Right ventricle myocardium inferior (tissue), 1 donor: ENCODE data around the gene NHS. TPM values are rescaled to one million over a fixed set of nuclear protein-coding genes. Genes with fewer than 3 reads are reported as not detected.
A peak's percentile ranks its signal among the peaks of the same experiment; 100 is the strongest.
"Not testable (repeated sequence)": the region's sequence is repeated elsewhere in the genome, so short reads cannot be mapped to it uniquely, and the experiment has no call there.

Experiments
- ATAC-seq: fragments of 200-7000 bp; cut with Tn5 transposase; one replicate; pipeline ENCODE4 v1.9.1; 2020; ENCODE audit warnings: mild to moderate bottlenecking, moderate library complexity
- DNase-seq: peaks from one replicate; pipeline ENCODE4 v3.0.0; 2021; ENCODE audit errors: missing footprints
- intact Hi-C: fragments of 100-400 bp; cut with DNase I; formaldehyde crosslinking; loops from one replicate; pipeline ENCODE4 v1.11.0; 2022
- total RNA-seq: library from RNA; stranded (reverse); fragmentation: NEBNext Ultra II Directional; extraction: Animal tissue kit (Norgen Biotek cat#: 25700); gene quantifications from one replicate; pipeline ENCODE4 v1.2.1, GENCODE V29; 2021
- donor health status: DM: no; HTN: yes; CAD: no; lungs with severe emphysema.

NHS gene
- total RNA-seq, 1 donor from 2014 or later, result 2.8 TPM

DNA sequence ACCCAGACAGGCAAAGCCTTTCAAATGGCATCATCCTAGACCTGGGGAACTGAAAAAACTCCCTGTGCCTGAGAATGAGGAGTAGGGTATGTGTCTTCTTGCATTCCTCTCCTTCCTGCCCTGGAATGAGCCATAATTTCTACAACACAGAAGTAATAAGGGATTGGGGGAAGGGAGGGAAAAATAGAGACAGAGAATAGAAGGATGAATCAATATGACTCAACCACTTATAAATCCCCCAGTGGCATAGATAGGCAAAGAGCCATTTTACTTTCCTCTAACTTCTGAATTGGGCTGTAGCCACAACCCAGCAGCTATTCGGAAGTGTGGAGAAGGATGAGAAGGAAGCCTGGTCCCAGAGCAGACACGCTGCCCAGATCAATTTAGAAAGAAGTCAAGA lies 99.9 kb downstream of the NHS start:
- DNase-seq (no peak), ATAC-seq (no peak)

DNA sequence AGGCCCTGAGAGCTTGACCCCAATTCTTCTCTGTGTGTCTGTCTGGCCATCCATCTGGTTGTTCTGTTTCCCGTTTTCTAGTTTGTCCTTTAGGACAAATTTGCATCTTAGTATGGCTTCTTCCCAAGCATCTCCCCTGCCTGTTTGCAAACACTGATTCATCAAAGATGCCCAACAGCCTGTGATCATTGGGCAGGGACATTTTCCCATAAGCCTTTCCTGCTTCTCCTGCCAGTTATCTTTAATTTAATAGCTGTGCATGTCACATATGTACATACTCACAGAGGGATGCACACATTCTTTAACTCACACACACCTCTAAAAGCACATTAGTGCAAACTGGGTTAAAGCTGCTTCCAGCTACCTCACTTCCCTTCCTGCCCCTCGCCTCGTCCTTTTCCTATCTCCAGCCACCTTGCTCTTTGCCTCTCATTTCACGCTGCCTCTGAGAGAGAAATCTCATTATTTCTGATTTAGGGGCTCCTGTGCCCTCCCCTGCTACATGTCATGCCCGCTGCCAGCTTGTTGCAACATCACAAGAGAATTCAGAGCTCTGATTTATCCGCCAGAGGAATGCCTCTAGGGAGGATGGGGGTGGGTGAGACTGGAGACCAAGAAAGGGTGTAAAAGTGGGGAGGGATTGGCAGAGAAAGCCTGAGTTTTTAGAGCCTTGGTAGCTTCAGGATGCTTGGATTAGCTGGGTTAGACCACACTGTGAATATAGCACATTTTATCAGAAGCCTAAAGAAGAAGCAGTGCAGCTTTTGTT lies 100.6 kb downstream of the NHS start:
- ATAC-seq (no peak), DNase-seq (no peak)
- intact Hi-C loops, result no loop called here

More for the DNA sequence above, 99.9 kb downstream of the NHS start:
- intact Hi-C loops, result no loop called here

DNA sequence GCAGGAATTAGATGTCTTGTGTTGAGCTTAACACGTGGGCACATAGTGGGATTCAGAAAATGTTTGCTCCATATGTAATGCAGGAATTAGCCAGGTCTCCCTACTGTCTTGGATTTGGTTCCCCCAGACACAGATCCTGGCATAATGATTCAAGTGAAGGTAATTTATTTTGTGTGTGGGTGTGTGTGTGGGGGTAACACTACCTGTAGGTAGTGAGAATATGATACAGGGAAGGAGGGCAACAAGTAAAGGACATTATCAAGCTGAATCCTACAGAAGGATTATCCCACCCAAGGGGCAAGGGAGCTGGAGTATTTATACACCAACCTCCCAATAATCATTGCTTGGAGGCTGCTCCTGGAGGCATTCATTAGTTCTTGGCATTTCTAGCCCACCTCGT lies 101.4 kb downstream of the NHS start:
- DNase-seq (no peak), ATAC-seq (no peak)
- intact Hi-C loops, result no loop called here

DNA sequence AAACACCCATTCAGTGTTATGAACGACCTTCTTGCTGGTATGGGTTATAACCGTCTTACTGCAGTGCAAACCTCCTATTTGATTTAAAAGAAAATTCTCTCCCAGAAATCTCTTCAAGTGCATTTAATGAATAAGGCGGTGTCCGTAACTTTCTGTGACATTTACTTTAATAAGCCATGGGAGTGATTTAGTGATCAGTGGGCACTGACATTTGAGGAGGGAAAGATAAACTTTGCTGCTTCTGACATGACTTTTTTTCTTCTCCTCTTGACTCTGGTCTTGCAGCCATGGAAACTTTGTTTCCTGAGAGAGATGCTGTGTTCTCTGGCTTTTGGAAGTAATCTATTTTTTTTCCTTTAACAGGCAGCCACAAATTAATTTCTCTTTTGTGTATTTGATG lies 106.1 kb downstream of the NHS start:
- DNase-seq (no peak), ATAC-seq (no peak)
- intact Hi-C loops, result no loop called here

DNA sequence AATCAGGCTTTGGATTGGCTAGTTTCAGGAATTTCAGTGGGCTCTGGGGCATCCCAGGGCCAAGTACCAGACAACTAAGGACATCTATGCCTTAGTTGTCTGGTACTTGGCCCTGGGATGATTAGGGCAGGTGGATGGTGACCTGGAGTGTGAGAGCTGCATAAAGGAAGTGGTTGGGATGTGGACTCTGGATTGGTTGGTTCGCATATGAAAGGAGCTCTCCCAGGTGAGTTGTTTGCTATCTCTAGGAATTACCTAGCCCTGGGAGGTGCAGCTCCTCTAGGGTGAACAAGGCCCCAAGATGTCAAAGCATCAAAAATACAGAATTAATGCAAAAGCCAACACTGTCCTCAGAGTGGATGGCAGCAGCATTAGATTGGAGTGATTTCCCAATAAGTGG lies 109.6 kb downstream of the NHS start:
- no peak for ATAC-seq
- no peak for DNase-seq
- intact Hi-C loops, result no loop called here

DNA sequence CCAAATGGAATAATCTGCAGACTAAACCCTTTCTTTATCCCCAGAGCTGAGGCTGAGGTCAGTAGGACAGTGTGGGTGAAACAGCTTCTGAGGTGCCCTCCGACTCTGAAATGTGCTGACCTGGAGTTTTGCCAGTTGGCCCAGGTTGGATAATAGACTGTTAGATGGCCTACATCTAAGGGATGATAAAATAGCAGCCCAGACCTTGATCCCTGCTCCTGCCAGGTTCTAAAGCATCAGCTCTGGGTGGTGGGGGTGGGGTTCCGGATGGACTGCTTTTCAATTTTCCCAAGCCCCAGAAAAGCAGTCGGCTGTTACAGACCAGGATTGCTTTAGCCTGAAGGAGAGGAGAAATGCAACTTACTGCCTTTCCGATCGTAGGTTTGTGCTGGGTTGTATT lies 110.4 kb downstream of the NHS start:
- ATAC-seq, result no peak
- no peak for DNase-seq
- intact Hi-C loops, result no loop called here

DNA sequence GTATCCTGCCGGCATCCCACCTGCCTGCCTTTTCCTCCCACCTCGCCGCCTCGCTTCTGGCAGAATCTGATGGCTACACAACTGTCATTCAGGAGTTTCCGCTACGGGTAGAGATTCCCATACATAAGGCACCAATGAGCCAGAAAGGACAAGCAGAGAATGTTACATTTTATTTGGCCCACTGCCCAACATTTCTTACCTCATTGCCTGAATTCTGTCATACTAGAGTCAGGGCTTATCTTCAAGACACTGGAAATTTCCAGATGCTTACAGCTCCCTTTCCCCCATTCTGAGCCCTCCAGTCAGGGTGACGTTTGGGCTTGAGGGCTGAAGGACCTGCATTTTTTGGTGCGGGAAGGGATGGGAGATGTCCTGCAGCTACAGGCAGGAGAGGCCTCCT lies 113.0 kb downstream of the NHS start:
- ATAC-seq (no peak), DNase-seq (no peak)
- intact Hi-C loops, result no loop called here

DNA sequence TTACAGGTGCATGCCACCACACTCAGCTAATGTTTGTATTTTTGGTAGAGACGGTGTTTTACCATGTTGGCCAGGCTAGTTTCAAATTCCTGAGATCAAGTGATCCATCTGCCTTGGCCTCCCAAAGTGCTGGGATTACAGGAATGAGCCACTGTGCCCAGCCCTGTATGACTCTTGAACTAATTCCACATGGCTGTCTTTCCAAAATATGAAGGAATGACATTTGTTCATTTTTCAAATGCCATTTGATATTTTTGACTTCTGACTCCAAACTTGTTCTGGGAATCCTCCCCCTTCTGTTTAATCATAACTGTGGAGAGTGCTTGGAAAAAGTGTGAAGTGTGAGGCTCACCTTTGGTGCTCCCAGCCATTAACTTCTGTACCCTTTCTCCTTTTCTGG lies 119.2 kb downstream of the NHS start:
- ATAC-seq, result no peak
- intact Hi-C loops, result no loop called here
- no peak for DNase-seq

DNA sequence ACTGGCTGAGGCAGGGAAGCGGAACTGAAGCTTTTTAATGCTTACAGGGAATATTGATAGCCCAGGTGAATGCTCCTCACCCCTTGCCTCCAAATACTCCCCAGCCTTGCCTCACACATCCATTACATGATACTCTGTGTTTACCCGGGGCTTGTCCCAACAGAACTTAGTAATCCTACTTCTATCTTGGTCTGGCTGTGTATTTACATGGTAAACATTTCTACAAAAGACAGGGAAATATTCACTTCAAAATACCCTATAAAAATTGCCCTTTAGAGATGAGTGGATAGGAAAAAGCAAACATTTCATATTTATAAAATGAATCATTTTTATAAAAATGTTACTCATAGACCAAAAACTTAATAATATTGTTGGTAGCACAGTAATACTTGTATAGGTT lies 120.1 kb downstream of the NHS start:
- intact Hi-C loops, result no loop called here
- DNase-seq, result no peak
- no peak for ATAC-seq

DNA sequence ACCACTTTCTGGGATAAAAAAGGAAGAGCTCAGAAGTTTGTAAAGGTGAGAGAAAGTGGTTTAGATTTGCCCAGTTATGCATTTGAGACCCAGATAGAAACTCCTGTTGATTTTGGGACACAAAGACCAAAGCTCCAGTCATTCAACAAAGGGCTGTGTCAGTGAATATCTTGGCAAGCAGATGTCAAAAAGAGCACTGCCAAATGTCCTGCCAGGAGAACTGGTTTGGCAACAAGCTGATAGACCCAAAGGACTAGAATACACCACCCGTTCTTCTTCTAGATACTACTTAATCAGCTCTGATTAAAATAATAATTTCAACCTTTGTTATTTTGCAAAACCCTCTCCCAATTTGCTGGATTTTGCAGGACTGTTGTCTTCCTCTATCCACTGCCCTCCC lies 121.4 kb downstream of the NHS start:
- no peak for DNase-seq
- intact Hi-C loops, result no loop called here
- ATAC-seq, result no peak

DNA sequence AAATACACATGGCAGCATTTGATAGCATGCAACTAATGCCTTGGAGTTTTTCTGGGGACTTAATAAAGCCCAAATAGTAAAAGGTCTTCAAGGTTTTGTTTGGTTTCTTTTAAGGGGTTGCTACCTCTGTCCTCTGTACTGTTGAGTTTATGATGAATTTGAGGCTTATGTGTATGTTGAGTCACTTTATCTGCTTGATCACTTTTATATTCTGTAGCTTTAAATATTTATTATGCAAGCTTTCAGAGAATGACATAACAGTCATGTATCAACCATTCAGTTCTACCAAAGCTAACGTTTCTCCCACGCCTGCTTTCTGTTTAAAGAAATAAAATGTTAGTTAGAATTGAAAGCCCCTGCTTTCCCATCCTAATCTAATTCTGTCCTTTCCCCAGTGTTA lies 122.2 kb downstream of the NHS start:
- DNase-seq, result no peak
- no peak for ATAC-seq
- intact Hi-C loops, result no loop called here

DNA sequence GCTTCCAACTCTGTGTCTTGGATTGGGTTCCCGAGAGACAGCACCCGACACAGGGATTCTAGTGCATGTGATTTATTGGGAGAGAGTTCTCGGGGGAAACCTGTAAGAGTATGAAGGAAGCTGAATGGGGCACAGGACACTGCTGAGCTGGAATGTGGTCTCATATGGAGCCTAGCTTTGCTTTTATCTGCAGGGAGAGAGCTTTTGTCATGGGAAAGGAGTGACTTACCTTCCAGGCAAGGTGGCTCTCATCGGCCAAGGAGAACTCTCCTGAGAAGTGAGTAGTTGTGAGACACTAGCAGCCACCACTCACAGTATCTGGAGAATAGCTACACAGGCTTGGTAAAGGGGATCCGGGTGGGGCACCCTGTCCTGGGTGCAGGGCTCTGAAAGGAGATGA lies 124.5 kb downstream of the NHS start:
- intact Hi-C loops, result no loop called here
- DNase-seq (no peak), ATAC-seq (no peak)

DNA sequence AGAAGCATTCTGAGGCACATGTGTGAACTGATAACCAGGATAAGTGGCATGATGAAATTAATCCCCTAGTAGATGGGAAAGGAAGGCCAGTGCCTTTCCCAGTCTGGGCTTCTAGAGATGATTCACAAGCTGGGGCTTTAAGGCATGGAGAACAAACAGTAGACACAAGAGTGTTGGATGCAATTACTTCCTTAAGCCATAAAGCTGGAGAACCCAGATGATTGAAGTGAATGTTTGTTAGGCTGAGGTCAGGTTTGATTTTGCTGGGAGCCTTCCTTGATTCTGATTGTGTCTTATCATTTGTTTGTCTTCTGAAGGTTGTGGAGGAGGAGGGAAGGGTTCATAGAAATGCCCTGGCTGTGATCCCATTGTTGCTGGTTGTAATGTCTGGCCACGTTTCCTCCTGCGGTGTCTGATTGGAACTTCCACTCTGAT lies 125.2 kb downstream of the NHS start:
- intact Hi-C loops, result no loop called here
- DNase-seq, result no peak
- no peak for ATAC-seq

DNA sequence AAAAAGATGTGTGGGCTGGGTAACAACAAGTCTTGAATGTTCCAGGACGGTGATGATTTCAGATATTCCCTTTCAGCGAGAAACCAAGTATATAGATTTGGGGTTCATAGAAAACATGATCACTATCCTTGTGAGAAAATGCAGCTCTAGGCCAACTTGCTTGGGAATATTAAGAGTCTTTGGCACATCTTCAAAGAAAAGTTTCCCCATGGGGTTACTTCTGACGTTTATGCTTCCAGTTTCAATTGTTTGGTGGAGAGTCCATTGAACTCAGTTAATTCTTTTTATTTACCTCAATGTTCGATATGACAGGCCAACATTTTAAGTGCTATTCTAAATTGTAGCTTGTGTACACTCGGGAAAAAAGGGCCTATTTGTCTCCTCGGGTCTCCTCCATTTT lies 126.7 kb downstream of the NHS start:
- ATAC-seq (no peak), DNase-seq (no peak)
- intact Hi-C loops, result no loop called here

DNA sequence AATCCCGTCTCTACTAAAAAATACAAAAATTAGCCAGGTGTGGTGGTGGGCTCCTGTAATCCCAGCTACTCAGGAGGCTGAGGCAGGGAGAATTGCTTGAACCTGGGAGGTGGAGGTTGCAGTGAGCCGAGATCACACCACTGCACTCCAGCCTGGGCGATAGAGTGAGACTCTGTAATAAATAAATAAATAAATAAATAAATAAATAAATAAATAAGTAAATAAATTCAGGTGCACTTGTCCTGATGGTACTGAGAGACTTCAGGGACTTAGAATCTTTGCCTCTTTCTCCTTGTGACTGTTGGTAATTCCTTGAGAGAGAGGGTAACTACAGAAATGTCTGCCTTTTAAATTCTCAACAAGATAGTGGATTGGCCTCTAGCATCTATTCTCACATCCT lies 131.4 kb downstream of the NHS start:
- ATAC-seq, DNase-seq, intact Hi-C loops: not testable (repeated sequence)

DNA sequence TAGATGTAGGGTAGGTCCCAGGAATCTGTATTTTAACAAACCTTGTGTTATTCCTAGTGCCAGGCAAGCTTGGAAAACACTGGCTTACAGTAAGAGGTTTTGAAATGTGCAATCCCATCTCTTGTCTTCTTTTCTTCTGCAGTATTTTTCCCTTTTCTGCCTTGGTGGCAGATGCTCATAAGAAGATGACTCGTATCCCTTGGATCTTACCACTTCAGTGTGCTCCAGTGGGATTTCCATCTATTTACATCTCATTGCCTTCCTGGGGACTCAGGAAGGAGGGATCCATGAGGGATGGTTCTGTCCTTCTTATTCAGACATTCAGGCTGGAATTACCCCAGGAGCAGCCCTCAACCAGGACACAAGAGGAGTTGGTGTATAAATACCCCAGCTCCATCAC lies 136.6 kb downstream of the NHS start:
- DNase-seq (no peak), ATAC-seq (no peak)
- intact Hi-C loops, result no loop called here

DNA sequence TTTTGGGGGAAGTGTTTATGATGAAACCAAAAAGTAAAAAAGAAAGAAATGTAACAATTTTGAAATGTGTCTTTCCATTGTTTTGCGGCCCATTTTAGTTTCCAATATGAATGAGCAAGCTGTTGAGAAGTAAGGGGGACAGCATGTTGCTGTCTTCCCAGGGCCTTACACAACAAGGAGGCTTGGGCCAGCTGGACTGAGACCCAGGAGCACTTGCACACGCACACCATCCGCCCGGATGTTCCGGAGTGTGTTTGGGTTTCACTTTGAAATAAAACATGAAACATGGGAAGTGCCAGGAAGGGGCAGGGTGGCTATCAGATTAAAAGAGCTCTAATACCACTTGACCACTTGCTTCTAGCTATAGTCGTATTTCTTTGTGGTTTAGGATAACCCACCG lies 144.4 kb downstream of the NHS start:
- peak; percentile 96 for ATAC-seq
- intact Hi-C loops, result no loop called here
- DNase-seq, result peak; percentile 81

DNA sequence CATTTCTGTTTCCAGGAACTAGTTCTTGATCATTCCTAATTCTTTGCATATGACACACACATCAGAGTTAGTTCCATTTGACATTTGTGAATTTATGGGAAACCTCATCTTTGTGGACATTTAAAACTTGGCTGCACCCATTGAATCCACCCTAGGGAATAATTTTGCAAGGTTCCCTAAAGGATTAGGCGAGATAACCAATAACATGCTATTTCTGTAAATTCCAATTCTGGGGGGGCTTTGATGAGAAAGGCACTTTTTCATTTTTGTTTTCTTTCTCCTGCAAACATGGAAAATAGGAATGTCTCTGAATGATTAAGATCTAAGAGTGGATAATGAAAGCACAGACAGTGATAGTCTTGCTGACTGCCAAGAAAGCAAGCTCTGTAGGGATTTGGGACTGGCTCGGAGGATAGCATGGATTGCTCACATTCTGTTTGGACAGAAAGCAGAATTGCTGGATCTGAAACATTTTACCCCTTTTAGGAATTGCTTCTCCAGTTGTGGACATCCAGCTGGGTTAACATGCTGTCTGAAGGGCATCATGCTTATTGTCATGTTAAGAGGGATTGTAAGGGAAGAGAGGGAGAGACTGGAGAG lies 145.1 kb downstream of the NHS start:
- ATAC-seq, result peak; percentile 40

DNA sequence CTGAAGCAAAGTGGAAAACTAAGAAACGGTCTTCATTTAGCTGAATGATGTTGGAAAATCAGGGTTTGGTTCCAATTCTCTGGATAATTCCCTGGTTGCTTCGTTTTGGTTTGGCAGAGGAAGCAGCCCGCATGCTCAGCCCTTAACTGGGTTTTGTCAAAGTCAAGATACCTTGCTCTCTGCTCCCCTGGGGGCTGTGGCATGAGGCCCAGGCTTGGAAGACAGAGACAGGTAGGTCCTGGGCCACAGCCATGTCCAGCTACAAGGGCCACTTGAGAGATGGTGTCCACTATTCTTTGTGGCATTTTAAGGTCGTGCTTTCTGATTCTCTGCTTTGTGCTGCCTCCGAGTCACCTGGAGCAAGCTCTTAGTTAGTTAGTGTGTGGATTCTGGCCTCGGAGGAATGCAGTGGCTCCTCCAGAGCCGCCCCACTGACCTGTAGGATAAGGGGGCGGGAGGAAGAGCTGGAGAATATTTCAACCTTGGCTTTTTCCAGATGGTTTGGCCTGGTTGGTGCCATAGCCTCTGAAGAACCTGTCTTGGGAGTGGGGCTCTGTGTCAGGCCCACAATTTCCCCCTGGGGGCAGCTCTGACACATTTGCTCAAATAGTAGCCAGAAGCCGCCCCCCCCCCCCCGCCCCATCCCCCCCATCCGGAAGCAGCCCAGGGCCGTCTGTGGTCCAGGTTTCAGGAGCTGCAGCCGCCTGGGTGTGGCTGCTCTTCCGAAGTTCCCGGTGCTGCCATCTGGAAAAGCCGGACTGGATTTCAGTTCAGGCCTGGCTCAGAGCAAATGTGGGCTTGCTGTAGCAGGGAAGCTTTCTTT lies 147.1 kb downstream of the NHS start:
- DNase-seq (no peak), ATAC-seq (no peak)
- intact Hi-C loops, result loop anchor here (10.0 kb wide), 1 partner anchor 63 kb away; no protein-coding TSS in a partner anchor

More for the DNA sequence above, 145.1 kb downstream of the NHS start:
- intact Hi-C loops, result loop anchor here (10.0 kb wide), 1 partner anchor 65 kb away; no protein-coding TSS in a partner anchor
- DNase-seq, result no peak

DNA sequence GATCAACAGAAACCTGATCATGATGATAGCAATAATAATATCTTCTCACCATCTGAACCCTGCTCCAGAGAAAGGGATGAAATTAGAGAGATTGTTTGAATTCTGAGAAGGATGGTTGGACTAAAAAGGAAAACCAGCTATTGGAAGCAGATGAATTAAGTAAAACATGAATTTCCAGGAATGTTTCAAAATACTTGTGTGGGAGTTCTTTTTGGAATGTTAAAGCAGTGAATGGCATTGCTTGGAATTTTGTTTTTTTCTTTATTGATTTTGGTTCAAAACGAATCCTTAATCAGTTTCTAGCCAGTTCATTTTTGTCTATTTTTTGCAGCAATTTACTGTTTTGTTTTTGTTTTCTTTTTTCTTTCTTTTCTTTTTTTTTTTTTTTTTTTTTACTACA lies 150.3 kb downstream of the NHS start:
- no peak for ATAC-seq
- no peak for DNase-seq
- intact Hi-C loops, result loop anchor here (5.0 to 10.0 kb wide), 2 partner anchors 60 to 148 kb away; partner anchors contain the start of gene NHS
